Kidney capillary endothelial cell (primary cell): ENCODE data around the gene HDAC10.

Source experiments
- DNase-seq: peaks from one replicate; pipeline ENCODE4 v3.0.0-alpha.2; 2018; ENCODE audit warnings: low spot score

The HDAC10 gene

GRCh38 chr22:50255607-50256006, 4.5 kb upstream of the HDAC10 start:
- DNase-seq = no peak

- DNase-seq = no peak
These were observed 4.0 kb upstream of the HDAC10 start for GRCh38 chr22:50255099-50255498.

GRCh38 chr22:50253941-50254340, 2.9 kb upstream of the HDAC10 start:
- no peak for DNase-seq

- no peak for DNase-seq
These were observed 2.2 kb upstream of the HDAC10 start for GRCh38 chr22:50253046-50253915.

- peak; percentile 72 for DNase-seq
These were observed 1.3 kb upstream of the HDAC10 start for GRCh38 chr22:50252082-50253045.

GRCh38 chr22:50251477-50252081, 514 bp upstream of the HDAC10 start:
- DNase-seq = no peak

- no peak for DNase-seq
These were observed 863 bp downstream of the HDAC10 start for GRCh38 chr22:50250249-50250554.

GRCh38 chr22:50249341-50250248, 1.5 kb downstream of the HDAC10 start:
- DNase-seq = no peak

- DNase-seq = no peak
These were observed 2.6 kb downstream of the HDAC10 start for GRCh38 chr22:50248196-50249081.

- DNase-seq = no peak
These were observed 3.3 kb downstream of the HDAC10 start for GRCh38 chr22:50247748-50248147.

GRCh38 chr22:50246242-50247175, 4.6 kb downstream of the HDAC10 start:
- no peak for DNase-seq

GRCh38 chr22:50245214-50246072, 5.6 kb downstream of the HDAC10 start:
- DNase-seq = no peak

GRCh38 chr22:50244420-50245213, 6.4 kb downstream of the HDAC10 start, which contains the start of gene TUBGCP6:
TSS of gene TUBGCP6 (minus strand) at chr22:50245023. CDS start at chr22:50244459, 564 bp downstream.
- peak; percentile 86 for DNase-seq

GRCh38 chr22:50243685-50244419, 7.2 kb downstream of the HDAC10 start:
- DNase-seq = no peak

- DNase-seq = no peak
These were observed 8.6 kb downstream of the HDAC10 start for GRCh38 chr22:50242406-50242949.

- no peak for DNase-seq
These were observed 12.3 kb downstream of the HDAC10 start for GRCh38 chr22:50238755-50239154.
